GM11168 (cell line): ENCODE measurements around the gene ARID1A.
"Not testable (repeated sequence)": the region's sequence is repeated elsewhere in the genome, so short reads cannot be mapped to it uniquely, and the experiment has no call there.

Experiments
- in situ Hi-C: fragments of 300-500 bp; cut with MboI; formaldehyde crosslinking; loops from one replicate; pipeline ENCODE4 v1.12.0; 2022; ENCODE audit warnings: low sequenced_read_pairs; ENCODE audit not compliant: unreplicated experiment

The ARID1A gene

DNA sequence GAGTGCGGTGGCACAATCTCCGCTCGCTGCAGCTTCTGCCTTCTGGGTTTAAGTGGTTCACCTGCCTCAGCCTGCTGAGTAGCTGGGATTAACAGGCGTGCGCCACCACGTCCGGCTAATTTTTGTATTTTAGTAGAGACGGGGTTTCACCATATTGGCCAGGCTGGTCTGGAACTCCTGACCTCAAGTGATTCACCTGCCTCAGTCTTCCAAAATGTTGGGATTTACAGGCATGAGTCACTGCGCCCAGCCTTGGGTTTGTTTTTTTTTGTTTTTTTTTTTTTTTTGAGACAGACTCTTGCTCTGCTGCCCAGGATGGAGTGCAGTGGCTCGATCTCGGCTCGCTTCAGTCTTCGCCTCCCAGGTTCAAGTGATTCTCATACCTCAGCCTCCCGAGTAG lies 30.1 kb downstream of the ARID1A start:
- in situ Hi-C loops = not testable (repeated sequence)

GRCh38 chr1:26726784-26727183 lies 31.0 kb downstream of the ARID1A start:
- in situ Hi-C loops = no loop called here

- in situ Hi-C loops = no loop called here
Measured at GRCh38 chr1:26727476-26727875, 31.7 kb downstream of the ARID1A start.

- in situ Hi-C loops = no loop called here
Measured at GRCh38 chr1:26728645-26729044, 32.8 kb downstream of the ARID1A start.

DNA sequence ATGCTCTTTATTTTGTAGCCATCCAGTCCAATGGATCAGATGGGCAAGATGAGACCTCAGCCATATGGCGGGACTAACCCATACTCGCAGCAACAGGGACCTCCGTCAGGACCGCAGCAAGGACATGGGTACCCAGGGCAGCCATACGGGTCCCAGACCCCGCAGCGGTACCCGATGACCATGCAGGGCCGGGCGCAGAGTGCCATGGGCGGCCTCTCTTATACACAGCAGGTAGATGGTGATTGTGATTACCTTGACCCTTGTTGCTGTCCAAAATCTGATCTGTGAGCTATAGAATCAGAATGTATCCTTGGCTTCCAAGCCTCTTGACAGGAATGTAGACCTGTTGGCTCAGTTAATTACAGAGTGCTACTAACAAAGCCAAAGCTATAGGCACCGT lies 33.8 kb downstream of the ARID1A start:
- in situ Hi-C loops = no loop called here

DNA sequence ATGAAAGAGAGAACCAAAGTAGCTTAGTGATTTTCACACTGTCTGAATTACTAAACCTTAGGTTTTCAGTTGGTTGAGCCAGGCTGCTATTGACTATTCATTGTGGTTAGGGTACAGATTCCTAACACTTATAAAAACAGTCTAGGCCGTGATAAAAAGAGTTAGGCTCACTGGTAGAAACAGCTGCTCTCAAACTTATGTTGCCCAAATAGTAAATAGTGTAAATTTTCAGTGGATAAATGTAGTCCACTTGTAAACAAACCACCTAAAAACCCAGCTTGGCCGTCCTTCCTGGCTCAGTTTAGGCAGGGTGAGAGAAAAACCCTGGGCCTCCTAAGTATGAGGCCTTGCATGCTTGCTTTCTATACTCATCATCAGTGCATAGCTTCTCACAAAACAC lies 34.9 kb downstream of the ARID1A start:
- in situ Hi-C loops = no loop called here

- in situ Hi-C loops = no loop called here
Measured at GRCh38 chr1:26731233-26731902, 35.6 kb downstream of the ARID1A start.

DNA sequence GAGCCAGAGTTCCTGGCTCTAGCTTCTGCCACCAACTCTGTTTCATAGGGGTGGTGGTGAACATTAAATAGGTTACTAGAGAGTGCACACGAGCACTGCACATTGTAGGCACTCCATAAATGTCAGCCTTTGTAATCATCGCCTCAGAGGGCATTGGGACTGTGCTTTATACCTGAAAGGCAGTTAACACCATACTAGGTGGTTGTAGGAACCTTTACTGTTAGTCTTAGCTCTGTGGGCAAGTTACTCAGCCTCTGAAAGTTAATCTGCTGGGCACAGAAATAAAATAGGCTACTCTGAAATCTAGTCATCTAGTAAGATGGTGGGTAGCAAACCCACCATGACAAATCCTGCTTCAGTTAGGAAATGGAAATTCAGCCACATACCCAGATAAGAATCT lies 37.6 kb downstream of the ARID1A start:
- in situ Hi-C loops = no loop called here

- in situ Hi-C loops = no loop called here
Measured at GRCh38 chr1:26733982-26734381, 38.2 kb downstream of the ARID1A start.

GRCh38 chr1:26734501-26735058 lies 38.8 kb downstream of the ARID1A start:
- in situ Hi-C loops = no loop called here

DNA sequence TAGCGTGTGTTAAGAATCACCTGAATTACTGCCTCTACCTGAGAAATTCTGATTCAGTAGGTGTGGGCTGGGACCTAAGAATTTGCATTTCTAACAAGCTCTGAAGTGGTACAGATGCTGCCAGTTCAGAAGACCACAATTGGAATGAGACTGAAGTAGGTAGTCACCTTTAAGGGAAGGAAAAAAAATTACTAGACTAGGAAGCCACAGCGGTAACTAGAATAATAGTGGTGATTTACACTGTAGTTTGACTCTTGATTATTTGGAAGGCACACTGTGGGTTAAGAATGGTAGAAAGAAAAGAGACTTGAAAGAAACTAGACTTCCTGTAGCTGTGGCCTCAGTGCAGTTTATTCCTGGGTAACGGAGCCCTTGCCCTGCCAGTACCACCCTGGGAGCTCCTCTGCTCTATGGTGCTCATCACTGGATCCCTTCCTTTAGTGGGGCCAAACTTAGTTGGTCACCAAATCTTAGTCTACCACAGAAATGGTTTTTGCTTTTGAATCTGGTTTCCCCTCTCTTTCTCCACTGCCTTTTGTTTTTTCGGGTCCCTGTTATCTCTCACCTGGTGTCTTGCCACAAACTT lies 43.6 kb downstream of the ARID1A start:
- in situ Hi-C loops = no loop called here

- in situ Hi-C loops = no loop called here
Measured at GRCh38 chr1:26740023-26740634, 44.3 kb downstream of the ARID1A start.

GRCh38 chr1:26740952-26741351 lies 45.1 kb downstream of the ARID1A start:
- in situ Hi-C loops = no loop called here

- in situ Hi-C loops = no loop called here
Measured at GRCh38 chr1:26743426-26744059, 47.7 kb downstream of the ARID1A start.

- in situ Hi-C loops = no loop called here
Measured at GRCh38 chr1:26744075-26744959, 48.5 kb downstream of the ARID1A start.

DNA sequence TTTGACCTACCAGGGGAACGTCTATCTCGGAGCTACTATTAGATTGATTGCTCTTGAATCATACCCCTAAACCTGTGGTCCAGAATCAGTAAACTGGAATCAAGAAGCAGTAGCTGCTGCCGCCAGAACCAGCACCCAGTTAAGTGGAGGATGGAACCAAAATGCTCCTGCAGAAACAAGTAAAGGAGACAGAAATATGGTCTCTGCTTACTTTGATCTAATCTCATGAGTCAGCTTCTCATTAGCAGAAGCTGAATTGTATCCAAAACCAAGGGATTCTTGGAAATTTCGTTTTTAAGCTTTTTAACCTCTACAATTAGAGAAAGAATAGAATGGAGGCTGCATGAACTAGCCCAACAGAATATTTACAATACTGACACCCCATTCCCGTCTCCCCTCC lies 49.4 kb downstream of the ARID1A start:
- in situ Hi-C loops = no loop called here

DNA sequence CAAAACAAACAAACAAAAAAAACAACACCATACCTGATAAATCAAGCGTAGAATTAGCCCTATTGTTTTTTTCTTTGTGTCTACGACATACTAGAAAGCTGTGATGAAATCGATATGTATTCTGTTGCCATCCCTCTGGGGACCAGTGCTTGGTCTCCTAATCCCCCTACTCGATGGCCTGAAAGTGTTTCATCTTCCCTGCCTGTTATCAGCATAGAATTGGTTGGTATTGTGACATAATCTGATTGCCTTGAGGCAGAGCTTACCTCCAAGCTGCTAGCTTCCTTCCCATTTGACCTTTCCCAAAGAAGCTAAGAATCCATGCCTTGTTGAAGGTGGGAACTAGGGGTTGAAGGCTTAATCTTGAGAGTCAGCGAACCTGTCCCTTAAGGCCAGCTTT lies 51.2 kb downstream of the ARID1A start:
- in situ Hi-C loops = no loop called here

DNA sequence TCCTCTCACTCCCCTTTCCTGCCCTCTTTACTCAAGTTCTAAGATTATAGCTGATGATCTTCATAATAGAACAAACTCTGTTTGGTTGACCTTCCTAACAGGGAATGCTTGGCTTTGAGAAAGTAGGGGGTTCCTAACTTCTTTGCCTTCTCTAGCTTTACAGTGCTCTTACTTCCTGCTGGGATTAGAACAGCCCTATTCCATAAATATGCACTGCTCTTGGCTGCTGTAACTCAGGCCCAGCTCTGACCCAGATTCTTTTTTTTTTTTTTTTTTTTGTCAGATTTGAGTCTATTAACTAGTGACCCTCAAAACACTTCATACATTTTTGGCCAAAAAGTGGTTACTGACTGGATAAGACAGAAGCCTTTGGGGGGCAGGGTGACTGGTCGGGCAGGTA lies 52.5 kb downstream of the ARID1A start:
- in situ Hi-C loops = no loop called here

GRCh38 chr1:26749458-26749857 lies 53.6 kb downstream of the ARID1A start:
- in situ Hi-C loops = no loop called here

- in situ Hi-C loops = no loop called here
Measured at GRCh38 chr1:26750428-26750827, 54.6 kb downstream of the ARID1A start.
